ENCODE measurements around the gene CLASP1.

GRCh38 chr2:121698318-121698930, 49.2 kb upstream of the CLASP1 start:
- no peak for TF ChIP-seq CTCF (IDR thresholded peaks at IDR 0.05)
- TF ChIP-seq EP300 (IDR thresholded peaks at IDR 0.05; ENCODE audit: low read depth), result no peak
- TF ChIP-seq POLR2A (IDR thresholded peaks at IDR 0.05), result no peak
